GM12878 (cell line): Measurements from ENCODE around the gene TUB. TPM values are rescaled to one million over a fixed set of nuclear protein-coding genes. Genes with fewer than 3 reads are reported as not detected.

Source experiments
- ATAC-seq: fragments of 200-7000 bp; cut with Tn5 transposase; 3 replicates; pipeline ENCODE4 v1.9.1; 2020; ENCODE audit warnings: mild to moderate bottlenecking, moderate library complexity
- BruUV-seq: library from RNA; stranded (reverse); fragments of 400-500 nt; replicated peaks from 2 replicates; lab custom pipeline; 2021; lab: Mats Ljungman, UMichigan
- CTCF ChIA-PET: fragments of 300-600 bp; sonication (Branson Sonifier 250); formaldehyde crosslinking; extraction: SDS; loops from one replicate; lab custom pipeline; 2021; ENCODE audit warnings: inconsistent platforms; lab: Yijun Ruan, JAX
- POLR2A ChIA-PET: fragments of 350-600 bp; formaldehyde crosslinking; extraction: SDS; loops from one replicate; lab custom pipeline; 2021; ENCODE audit warnings: inconsistent platforms; lab: Charles Lee
- RAD21 ChIA-PET: fragments of 300-600 bp; sonication (Branson Sonifier 250); formaldehyde crosslinking; loops from one replicate; lab custom pipeline; 2023; ENCODE audit warnings: antibody characterized with exemption; ENCODE audit not compliant: unreplicated experiment; lab: Charles Lee
- SMC1A ChIA-PET: fragments of 300-600 bp; sonication (Branson Sonifier 250); formaldehyde crosslinking; loops from one replicate; lab custom pipeline; 2023; ENCODE audit not compliant: unreplicated experiment, uncharacterized antibody; lab: Charles Lee
- DNase-seq: peaks from one replicate; pipeline ENCODE4 v3.0.0-alpha.2; 2011; ENCODE audit warnings: low read depth, low spot score
- FAIRE-seq: peaks from 3 replicates; lab custom pipeline; 2011; peaks lifted over from hg19 to GRCh38; lab: Jason Lieb, UNC
- H2AFZ ChIP-seq: 2 replicates; pipeline ENCODE4 v1.6.0; 2011; ENCODE audit warnings: low read depth, low read length, control low read depth; ENCODE audit not compliant: control insufficient read depth
- H3K27ac ChIP-seq: 2 replicates; pipeline ENCODE4 v1.5.1; 2011; ENCODE audit warnings: control low read depth; ENCODE audit not compliant: control insufficient read depth, insufficient read depth
- H3K27me3 ChIP-seq, 2 experiments: replicated peaks in 1 of 2; 2 replicates each; pipeline versions ENCODE4 v1.6.0 to v1.6.1; 2011; ENCODE audit warnings: low read length in 1 of 2; ENCODE audit not compliant: control insufficient read depth in 2 of 2, insufficient read depth in 2 of 2
- H3K36me3 ChIP-seq, 2 experiments: 2 replicates each; pipeline ENCODE4 v1.5.1; 2011; ENCODE audit warnings: low read length in 1 of 2; ENCODE audit not compliant: control insufficient read depth in 2 of 2, insufficient read depth in 2 of 2
- H3K4me1 ChIP-seq: 2 replicates; pipeline ENCODE4 v1.6.1; 2011; ENCODE audit warnings: mild to moderate bottlenecking, low read length, moderate library complexity, mixed read lengths; ENCODE audit not compliant: control insufficient read depth, insufficient read depth
- H3K4me2 ChIP-seq: 2 replicates; pipeline ENCODE4 v1.6.0; 2011; ENCODE audit warnings: control low read depth; ENCODE audit not compliant: control insufficient read depth, insufficient read depth
- H3K4me3 ChIP-seq: fragments of 200-600 bp; sonication (generic); 2 replicates; pipeline ENCODE4 v1.5.1; 2016
- H3K79me2 ChIP-seq: 2 replicates; pipeline ENCODE4 v1.6.0; 2011; ENCODE audit warnings: low read length; ENCODE audit not compliant: control insufficient read depth, insufficient read depth
- H3K9ac ChIP-seq: 2 replicates; pipeline ENCODE4 v1.8.0; 2011; ENCODE audit warnings: low read length, control low read depth, mixed read lengths; ENCODE audit not compliant: control insufficient read depth, insufficient read depth
- H3K9me3 ChIP-seq: replicated peaks from 3 replicates; pipeline ENCODE4 v1.5.1; 2011; ENCODE audit warnings: mild to moderate bottlenecking, low read length; ENCODE audit not compliant: control insufficient read depth, insufficient read depth
- H4K20me1 ChIP-seq: 2 replicates; pipeline ENCODE4 v1.6.0; 2011; ENCODE audit not compliant: control insufficient read depth, insufficient read depth
- CHD1 ChIP-seq: IDR thresholded peaks from 2 replicates; pipeline ENCODE4 v1.6.1; 2012; ENCODE audit warnings: low read depth, low read length, improper control_type of control experiment
- CREB1 ChIP-seq: IDR thresholded peaks from 2 replicates; pipeline ENCODE4 v1.6.1; 2012; ENCODE audit warnings: low read depth, mild to moderate bottlenecking, inconsistent platforms
- EGR1 ChIP-seq, 2 experiments: IDR thresholded peaks; 1 replicate in 1 of 2; 2 replicates in 1 of 2; pipeline ENCODE4 v1.6.1; 2011 to 2012; ENCODE audit warnings: low read depth in 2 of 2, low read length in 2 of 2, borderline replicate concordance in 1 of 2, mild to moderate bottlenecking in 1 of 2, moderate library complexity in 1 of 2
- EZH2 ChIP-seq: IDR thresholded peaks from 2 replicates; pipeline ENCODE4 v1.6.1; 2012; ENCODE audit warnings: low read depth, mild to moderate bottlenecking, control low read depth, inconsistent platforms, low read length, borderline replicate concordance; ENCODE audit not compliant: control insufficient read depth
- FOS ChIP-seq: IDR thresholded peaks from 3 replicates; pipeline ENCODE4 v1.6.1; 2011; ENCODE audit warnings: borderline replicate concordance; ENCODE audit not compliant: insufficient read length; ENCODE audit errors: extremely low read depth
- FOXK2 ChIP-seq: fragments of 450-650 bp; IDR thresholded peaks from 2 replicates; pipeline ENCODE4 v1.6.1; 2017; ENCODE audit warnings: mild to moderate bottlenecking, moderate library complexity
- IKZF1 ChIP-seq: fragments of 450-650 bp; conservative IDR thresholded peaks from 2 replicates; pipeline ENCODE4 v1.6.1; 2017; ENCODE audit warnings: antibody characterized with exemption, mild to moderate bottlenecking
- IRF4 ChIP-seq: IDR thresholded peaks from 2 replicates; pipeline ENCODE4 v1.6.1; 2011; ENCODE audit warnings: low read depth, low read length
- NFXL1 ChIP-seq: fragments of 450-650 bp; IDR thresholded peaks from 2 replicates; pipeline ENCODE4 v1.6.1; 2017; ENCODE audit warnings: antibody characterized with exemption, mild to moderate bottlenecking, borderline replicate concordance
- PAX5 ChIP-seq: IDR thresholded peaks from 2 replicates; pipeline ENCODE4 v1.6.1; 2011; ENCODE audit warnings: low read depth, low read length, borderline replicate concordance
- RCOR1 ChIP-seq: conservative IDR thresholded peaks from 2 replicates; pipeline ENCODE4 v1.6.1; 2012; ENCODE audit warnings: low read depth, low read length, improper control_type of control experiment
- SMAD1 ChIP-seq: fragments of 450-650 bp; IDR thresholded peaks from 2 replicates; pipeline ENCODE4 v1.6.1; 2018; ENCODE audit warnings: mild to moderate bottlenecking, low read depth; ENCODE audit not compliant: partially characterized antibody
- SRF ChIP-seq, 2 experiments: IDR thresholded peaks; 2 replicates each; pipeline ENCODE4 v1.6.1; 2011; ENCODE audit warnings: low read depth in 2 of 2, low read length in 2 of 2, mild to moderate bottlenecking in 1 of 2, moderate library complexity in 1 of 2
- TCF3 ChIP-seq: IDR thresholded peaks from 2 replicates; pipeline ENCODE4 v1.6.1; 2012; ENCODE audit warnings: low read depth, mild to moderate bottlenecking, low read length, borderline replicate concordance; ENCODE audit not compliant: insufficient read depth
- WRNIP1 ChIP-seq: IDR thresholded peaks from 2 replicates; pipeline ENCODE4 v1.6.1; 2011; ENCODE audit warnings: low read depth, low read length, improper control_type of control experiment, borderline replicate concordance
- ZZZ3 ChIP-seq: IDR thresholded peaks from 2 replicates; pipeline ENCODE4 v1.6.1; 2011; ENCODE audit warnings: low read depth; ENCODE audit not compliant: control insufficient read depth, insufficient read length
- WGBS: methylation state at CpG from one replicate; pipeline ENCODE4 v1.1.6; 2016; ENCODE audit warnings: low lambda C conversion rate; ENCODE audit not compliant: insufficient replicate concordance, insufficient coverage; ENCODE audit errors: missing lambda C conversion rate; 5-methylcytosine and 5-hydroxymethylcytosine counted together
- in situ Hi-C: fragments of 300-500 bp; cut with MboI; formaldehyde crosslinking; loops from 9 replicates; pipeline ENCODE4 v1.14.3; 2018; ENCODE audit warnings: mixed read lengths
- intact Hi-C: fragments of 100-400 bp; cut with micrococcal nuclease; formaldehyde crosslinking; loops from one replicate; pipeline ENCODE4 v1.14.2; 2022; ENCODE audit not compliant: unreplicated experiment
- polyA plus RNA-seq, 11 experiments: library from polyadenylated mRNA; depleted of rRNA in 4 of 11; unstranded in 6 of 11; stranded (reverse) in 5 of 11; fragments of >200 nt; fragmentation: Nextera tagmentation in 4 of 11; fragmentation: Illumina TruSeq in 1 of 11; extraction: Ambion mirVana in 4 of 11; extraction: Trizol in 1 of 11; gene quantifications; 1 replicate in 1 of 11; 2 replicates in 10 of 11; pipeline versions ENCODE4 v1.2.1 to v1.2.3, GENCODE V29; 2011 to 2016; ENCODE audit warnings: inconsistent platforms in 2 of 11, missing spikeins in 2 of 11, low read depth in 1 of 11
- total RNA-seq, 4 experiments: library from RNA; depleted of rRNA in 3 of 4; stranded (reverse); fragments of >200 nt in 3 of 4; fragmentation: Illumina TruSeq in 1 of 4; extraction: Trizol in 1 of 4; gene quantifications; 2 replicates each; pipeline versions ENCODE4 v1.2.1 to v1.2.3, GENCODE V29; 2013 to 2021
- TF ChIP-seq, protein P1 (sequence below): fragments of 450-650 bp; IDR thresholded peaks from 2 replicates; pipeline ENCODE4 v1.6.1; 2016; ENCODE audit warnings: mild to moderate bottlenecking
- TF ChIP-seq, protein P2 (sequence below): fragments of 450-650 bp; IDR thresholded peaks from 2 replicates; pipeline ENCODE4 v1.6.1; 2017; ENCODE audit warnings: low read depth, mild to moderate bottlenecking, moderate library complexity

Gene TUB
- total and polyA plus RNA-seq, 10 of the 15 experiments (the other 5 are each of a cell fraction or from before 2014, with no cell fraction given) = 0.01 to 0.06 (median 0.03) TPM; not detected in 6

DNA sequence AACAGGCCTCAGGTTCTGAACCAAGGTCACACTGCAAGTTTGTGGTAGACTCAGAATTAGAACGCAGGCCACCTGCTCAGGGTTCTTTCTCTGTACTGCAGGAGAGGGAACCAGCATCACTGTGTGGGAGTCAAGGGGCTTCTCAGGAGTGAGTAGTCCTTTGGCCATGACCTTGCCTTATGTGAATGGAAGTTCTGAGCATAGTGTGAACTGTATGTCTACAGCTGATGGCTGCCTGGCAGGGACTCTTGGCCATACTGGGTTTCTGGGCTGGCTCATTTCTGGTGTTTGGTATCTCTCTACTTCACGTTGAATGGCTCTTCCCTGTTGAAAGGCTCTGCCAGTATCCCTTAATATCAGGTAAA is 40.1 kb upstream of the TUB start:
- TF ChIP-seq, protein P1, sequence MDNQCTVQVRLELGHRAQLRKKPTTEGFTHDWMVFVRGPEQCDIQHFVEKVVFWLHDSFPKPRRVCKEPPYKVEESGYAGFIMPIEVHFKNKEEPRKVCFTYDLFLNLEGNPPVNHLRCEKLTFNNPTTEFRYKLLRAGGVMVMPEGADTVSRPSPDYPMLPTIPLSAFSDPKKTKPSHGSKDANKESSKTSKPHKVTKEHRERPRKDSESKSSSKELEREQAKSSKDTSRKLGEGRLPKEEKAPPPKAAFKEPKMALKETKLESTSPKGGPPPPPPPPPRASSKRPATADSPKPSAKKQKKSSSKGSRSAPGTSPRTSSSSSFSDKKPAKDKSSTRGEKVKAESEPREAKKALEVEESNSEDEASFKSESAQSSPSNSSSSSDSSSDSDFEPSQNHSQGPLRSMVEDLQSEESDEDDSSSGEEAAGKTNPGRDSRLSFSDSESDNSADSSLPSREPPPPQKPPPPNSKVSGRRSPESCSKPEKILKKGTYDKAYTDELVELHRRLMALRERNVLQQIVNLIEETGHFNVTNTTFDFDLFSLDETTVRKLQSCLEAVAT = no peak
- TF ChIP-seq PAX5 = no peak
- no peak for TF ChIP-seq IRF4
- no peak for TF ChIP-seq FOS
- TF ChIP-seq, protein P2, sequence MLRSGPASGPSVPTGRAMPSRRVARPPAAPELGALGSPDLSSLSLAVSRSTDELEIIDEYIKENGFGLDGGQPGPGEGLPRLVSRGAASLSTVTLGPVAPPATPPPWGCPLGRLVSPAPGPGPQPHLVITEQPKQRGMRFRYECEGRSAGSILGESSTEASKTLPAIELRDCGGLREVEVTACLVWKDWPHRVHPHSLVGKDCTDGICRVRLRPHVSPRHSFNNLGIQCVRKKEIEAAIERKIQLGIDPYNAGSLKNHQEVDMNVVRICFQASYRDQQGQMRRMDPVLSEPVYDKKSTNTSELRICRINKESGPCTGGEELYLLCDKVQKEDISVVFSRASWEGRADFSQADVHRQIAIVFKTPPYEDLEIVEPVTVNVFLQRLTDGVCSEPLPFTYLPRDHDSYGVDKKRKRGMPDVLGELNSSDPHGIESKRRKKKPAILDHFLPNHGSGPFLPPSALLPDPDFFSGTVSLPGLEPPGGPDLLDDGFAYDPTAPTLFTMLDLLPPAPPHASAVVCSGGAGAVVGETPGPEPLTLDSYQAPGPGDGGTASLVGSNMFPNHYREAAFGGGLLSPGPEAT = no peak
- TF ChIP-seq NFXL1 = no peak
- TF ChIP-seq EZH2 = no peak
- TF ChIP-seq SMAD1 = no peak
- TF ChIP-seq SRF (IDR thresholded peaks at IDR 0.05; ENCODE audit: low read depth in 2 of 2, low read length in 2 of 2) = no peak
- TF ChIP-seq WRNIP1 = no peak
- TF ChIP-seq FOXK2 = no peak
- no peak for TF ChIP-seq TCF3
- TF ChIP-seq CREB1 = no peak
- TF ChIP-seq ZZZ3 = no peak
- no peak for TF ChIP-seq IKZF1
- no peak for TF ChIP-seq EGR1 (IDR thresholded peaks at IDR 0.05; ENCODE audit: borderline replicate concordance in 1 of 2, low read depth in 2 of 2, low read length in 2 of 2)
- TF ChIP-seq CHD1 = no peak
- TF ChIP-seq RCOR1 = no peak
- TF ChIP-seq, all 136 proteins: peak for 0
- no peaks in the 10 kb centered on the region for H3K79me2 ChIP-seq
- H3K4me1 ChIP-seq = no peaks in the 10 kb centered on the region
- BruUV-seq = no TSS peak
- no peak overlapping the region for H3K9ac ChIP-seq
- no peak for ATAC-seq
- no peak for FAIRE-seq
- ChIA-PET CTCF (interaction anchor here (1.3 kb wide), 1 partner anchor 30 kb away, joined by 3 read pairs; no protein-coding TSS in a partner anchor), RAD21 (no interaction called here), POLR2A (no interaction called here), SMC1A (no interaction called here)
- H3K9me3 ChIP-seq = no peaks in the 10 kb centered on the region
- no peaks in the 10 kb centered on the region for H4K20me1 ChIP-seq
- H3K4me2 ChIP-seq = no peak overlapping the region
- H3K27me3 ChIP-seq = no peaks in the 10 kb centered on the region; a peak in 2 of 4 replicates
- no peak overlapping the region for H3K4me3 ChIP-seq
- H2AFZ ChIP-seq = no peak overlapping the region
- no peak for DNase-seq
- WGBS = 5% methylated on average over 2 of the region's 2 CpGs
- intact Hi-C loops (no loop called here), in situ Hi-C loops (no loop called here)
- no peaks in the 10 kb centered on the region for H3K36me3 ChIP-seq
- no peak overlapping the region for H3K27ac ChIP-seq
